Loucy (cell line): ENCODE measurements around the gene AGAP3.
"Not testable (repeated sequence)": the region's sequence is repeated elsewhere in the genome, so short reads cannot be mapped to it uniquely, and the experiment has no call there.

Source experiments
- CTCF ChIP-seq: fragments of 200-600 bp; sonication (generic); conservative IDR thresholded peaks from 2 replicates; pipeline ENCODE4 v1.5.1; 2014; ENCODE audit warnings: mild to moderate bottlenecking, antibody characterized with exemption, low read length
- EZH2phosphoT487 ChIP-seq: fragments of 200-600 bp; IDR thresholded peaks from 2 replicates; pipeline ENCODE4 v1.6.1; 2018; ENCODE audit warnings: antibody characterized with exemption, mild to moderate bottlenecking, moderate library complexity, borderline replicate concordance

GRCh38 chr7:151043449-151043848, 42.8 kb upstream of the AGAP3 start:
- TF ChIP-seq CTCF, EZH2phosphoT487: not testable (repeated sequence)
